Measurements from ENCODE around the gene DDX24.

The DDX24 gene

DNA sequence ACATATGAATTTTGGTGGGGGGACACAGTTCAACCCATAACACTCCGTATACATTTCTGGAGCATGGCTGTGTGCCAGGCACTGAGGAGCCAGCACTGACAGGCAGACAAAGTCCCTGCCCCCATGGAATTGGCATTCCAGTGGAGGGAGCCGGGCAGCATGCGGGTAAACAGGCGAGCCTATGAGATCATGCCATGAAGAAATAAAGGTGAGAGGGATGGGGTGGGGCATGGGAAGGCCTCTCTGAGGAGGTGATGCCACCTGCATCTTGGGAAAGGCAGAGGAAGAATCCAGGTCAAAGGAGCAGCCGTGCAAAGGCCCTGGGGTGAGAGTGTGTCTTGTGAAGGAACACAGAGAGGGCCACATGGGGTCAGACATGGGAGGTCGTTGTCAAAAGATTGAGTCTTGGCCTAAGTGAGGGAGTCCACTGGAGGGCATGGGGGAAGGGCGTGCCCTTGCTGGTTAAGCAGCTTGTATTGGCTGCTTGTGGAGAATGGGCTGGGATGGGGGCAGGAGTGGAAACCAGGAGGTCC, 51.3 kb downstream of the DDX24 start:
- no peak for DNase-seq

- DNase-seq: no peak
These were observed 51.7 kb downstream of the DDX24 start for GRCh38 chr14:94029265-94029664.

DNA sequence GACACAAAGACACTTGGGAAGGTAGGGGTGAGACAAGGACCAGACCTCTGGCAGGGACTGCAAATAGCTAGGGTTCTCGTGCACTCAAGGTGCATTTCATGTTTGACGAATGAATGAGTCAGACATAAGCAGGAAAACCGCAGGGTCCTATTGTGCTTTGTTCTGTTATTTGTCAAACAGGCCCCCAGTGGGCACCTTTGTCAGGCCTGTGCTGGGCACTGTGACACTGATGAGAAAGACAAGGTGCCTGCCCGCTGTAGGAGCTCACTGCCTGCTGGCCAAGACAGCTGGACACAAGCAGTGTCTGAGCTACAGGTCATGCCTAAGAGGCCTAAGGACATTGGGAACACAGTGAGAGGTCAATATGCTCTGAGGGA, 52.6 kb downstream of the DDX24 start:
- no peak for DNase-seq

- DNase-seq: no peak
These were observed 53.2 kb downstream of the DDX24 start for GRCh38 chr14:94027566-94028449.

- DNase-seq: no peak
These were observed 54.0 kb downstream of the DDX24 start for GRCh38 chr14:94026889-94027469.

GRCh38 chr14:94026173-94026888, 54.7 kb downstream of the DDX24 start, which contains the start of gene OTUB2:
Gene OTUB2, plus strand, starts transcription at chr14:94026340. Its CDS starts 198 bp downstream, at chr14:94026538.
- peak; percentile 98 to 99 for DNase-seq

- no peak for DNase-seq
These were observed 55.3 kb downstream of the DDX24 start for GRCh38 chr14:94025720-94026119.

DNA sequence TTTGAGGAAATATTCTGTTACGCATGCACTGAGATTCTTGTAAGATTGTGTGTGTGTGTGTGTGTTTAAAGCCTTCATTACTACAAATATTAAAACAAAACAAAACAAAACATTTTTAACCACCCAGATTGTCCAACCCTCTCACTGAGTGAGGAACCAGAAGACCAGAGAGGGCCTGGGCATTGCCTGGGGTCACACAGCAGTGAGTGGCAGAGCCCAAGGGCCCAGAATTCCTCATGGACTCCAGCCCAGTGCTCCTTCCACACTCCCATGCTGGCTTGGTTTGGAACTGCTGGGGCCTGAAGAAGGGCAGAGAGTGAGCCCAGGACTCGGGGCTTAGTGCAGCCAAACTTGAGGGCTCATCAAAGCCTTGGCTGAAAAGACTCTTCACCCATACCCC, 56.5 kb downstream of the DDX24 start:
- DNase-seq: no peak

GRCh38 chr14:94022532-94023411, 58.2 kb downstream of the DDX24 start:
- no peak for DNase-seq

DNA sequence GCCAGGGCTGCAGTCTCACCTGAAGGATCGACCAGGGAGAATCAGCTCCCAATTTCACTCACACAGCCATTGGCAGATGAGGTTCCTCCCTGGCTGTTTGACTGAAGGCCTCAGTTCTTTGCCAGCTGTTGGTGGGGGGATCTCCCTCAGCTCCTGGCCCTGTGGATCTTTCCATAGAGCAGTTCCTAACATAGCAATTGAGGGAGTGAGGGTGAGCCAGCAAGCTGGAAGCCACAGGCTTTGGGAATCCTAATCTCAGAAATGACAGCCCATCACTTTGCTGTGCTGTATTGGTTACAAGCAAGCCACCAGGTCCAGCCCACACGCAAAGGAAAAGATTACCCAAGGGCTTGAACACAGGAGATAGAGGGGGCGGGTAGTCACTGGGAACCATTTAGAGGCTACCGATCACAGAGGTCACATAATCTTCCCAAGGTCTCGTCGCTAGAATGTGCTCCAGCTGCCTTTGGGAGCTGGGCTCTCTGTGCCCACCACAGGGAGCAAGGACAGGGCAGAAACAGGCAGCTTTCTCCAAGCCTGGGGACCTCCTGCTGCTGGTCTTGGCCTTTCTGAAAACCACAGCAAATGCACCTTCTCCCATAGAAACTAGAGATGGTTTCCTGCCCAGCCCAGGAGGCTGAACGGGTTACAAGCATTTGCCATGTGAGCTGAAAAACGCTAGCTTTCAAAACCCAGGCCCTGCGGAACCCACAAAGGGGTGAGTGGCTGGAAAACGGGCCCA, 59.4 kb downstream of the DDX24 start:
- no peak for DNase-seq

DNA sequence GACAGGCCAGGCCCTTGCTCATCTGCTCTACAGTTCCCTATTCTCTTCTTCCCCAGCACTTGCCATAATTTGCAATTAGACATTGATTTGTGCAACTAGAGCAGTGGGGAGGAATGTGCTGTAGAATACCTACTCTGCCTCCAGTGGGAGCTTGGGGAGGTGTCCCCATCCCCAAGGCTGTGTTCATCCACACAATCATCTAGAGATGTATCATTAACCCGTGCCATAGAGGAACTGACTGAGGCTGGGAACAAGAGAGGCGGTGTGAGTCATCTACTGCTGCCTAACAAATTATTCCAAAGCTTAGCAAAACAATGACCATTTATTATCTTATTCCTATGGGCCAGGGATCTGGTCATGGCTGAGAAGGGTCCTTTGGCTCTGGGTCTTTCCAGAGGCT, 60.0 kb downstream of the DDX24 start:
- DNase-seq: no peak

DNA sequence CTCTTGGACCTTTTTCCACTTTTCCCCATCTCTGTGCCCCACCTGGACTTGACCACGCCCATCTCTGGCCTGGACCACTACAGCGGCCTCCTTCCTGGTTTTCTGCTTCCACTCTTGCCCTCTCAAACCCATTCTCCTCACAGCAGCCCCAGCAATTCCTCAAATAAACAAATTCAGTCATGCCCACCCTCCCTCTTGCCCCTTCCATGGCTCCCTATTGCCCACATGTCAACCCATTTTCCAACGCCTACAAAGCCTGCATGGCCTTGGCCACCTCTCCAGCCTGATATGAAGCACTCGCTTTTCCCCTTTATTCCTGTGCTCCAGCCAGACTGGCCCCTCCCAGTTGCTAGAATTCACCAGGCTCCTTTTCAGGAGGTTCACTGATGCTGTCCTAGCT, 60.7 kb downstream of the DDX24 start:
- no peak for DNase-seq

DNA sequence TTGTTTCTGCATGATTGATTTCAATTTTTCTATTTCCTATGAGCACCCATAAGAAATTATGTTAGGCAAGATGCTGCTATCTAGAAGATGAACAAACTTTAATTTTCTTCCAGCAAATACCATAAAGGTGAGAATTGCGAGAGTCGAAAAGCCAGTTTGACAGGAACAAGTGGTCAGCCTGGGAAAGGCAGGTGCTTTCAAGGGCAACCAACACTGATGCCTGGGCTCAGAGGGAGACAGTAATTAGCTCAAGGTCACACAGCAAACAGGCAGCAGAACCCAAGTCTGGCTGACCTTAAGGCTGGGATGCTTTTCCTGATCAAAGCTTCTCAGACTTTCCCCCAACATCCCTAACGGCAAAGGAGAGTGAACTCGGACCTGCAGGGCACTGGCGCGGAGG, 61.7 kb downstream of the DDX24 start:
- no peak for DNase-seq

- no peak for DNase-seq
These were observed 62.7 kb downstream of the DDX24 start for GRCh38 chr14:94018308-94018707.

DNA sequence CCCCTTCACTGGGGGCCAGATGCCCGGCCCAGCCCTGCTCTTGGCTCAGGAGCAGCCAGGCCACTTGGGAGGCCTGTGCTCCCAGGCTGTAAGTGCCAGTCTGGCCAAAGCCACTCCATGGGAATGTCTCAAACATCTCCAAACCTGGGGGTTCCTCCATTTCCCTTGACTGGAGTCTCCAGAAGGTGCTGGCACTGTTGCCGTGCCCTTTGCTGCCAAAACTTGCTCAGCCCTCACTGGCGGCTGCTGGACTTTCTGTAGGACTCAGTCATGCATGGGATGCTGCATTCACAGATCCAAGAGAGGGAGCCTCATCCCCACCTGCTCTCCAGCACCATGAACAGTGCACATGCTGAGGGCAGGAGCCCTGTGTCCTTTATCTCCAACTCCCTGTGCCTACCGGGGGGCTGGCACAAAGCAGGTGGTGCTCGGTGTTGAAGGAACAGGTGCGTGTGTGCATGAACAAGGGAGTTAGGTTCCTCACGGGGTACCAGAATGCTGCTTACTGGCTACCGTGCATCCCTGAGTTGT, 64.5 kb downstream of the DDX24 start:
- DNase-seq: no peak

GRCh38 chr14:94015223-94015622, 65.8 kb downstream of the DDX24 start:
- DNase-seq: no peak

GRCh38 chr14:94014382-94014781, 66.6 kb downstream of the DDX24 start:
- no peak for DNase-seq

GRCh38 chr14:94011795-94012194, 69.2 kb downstream of the DDX24 start:
- peak in 1 of 2 donors; percentile 51 for DNase-seq

- no peak for DNase-seq
These were observed 70.4 kb downstream of the DDX24 start for GRCh38 chr14:94010625-94011024.

- DNase-seq: no peak
These were observed 71.2 kb downstream of the DDX24 start for GRCh38 chr14:94009767-94010166.

- DNase-seq: no peak
These were observed 72.8 kb downstream of the DDX24 start for GRCh38 chr14:94008234-94008633.

Measured in CD4-positive, alpha-beta T cell treated with Interleukin-4 for 1 hour (primary cell).